ENCODE data around the gene FEM1A. TPM values are rescaled to one million over a fixed set of nuclear protein-coding genes. Genes with fewer than 3 reads are reported as not detected.

Gene FEM1A
- total and polyA plus RNA-seq, 10 of the 15 experiments (the other 5 are each of a cell fraction or from before 2014, with no cell fraction given), result 0.27 to 17.4 (median 3.8) TPM

DNA sequence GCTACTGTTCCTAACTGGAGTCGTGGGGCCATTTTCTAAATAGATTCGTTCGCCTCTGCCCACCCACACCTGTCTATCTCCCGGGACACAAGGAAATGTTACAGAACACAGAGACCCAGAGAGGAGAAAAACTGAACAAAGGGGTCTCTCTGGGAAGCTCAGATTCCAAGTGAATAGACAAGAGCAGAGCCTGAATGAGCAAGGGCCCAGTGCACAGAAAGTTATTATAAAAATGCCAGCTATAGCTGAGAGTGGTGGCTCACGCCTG, 27.2 kb upstream of the FEM1A start:
- no peaks in the 10 kb centered on the region for H3K36me3 ChIP-seq (ENCODE audit: control insufficient read depth in 2 of 2, insufficient read depth in 2 of 2, low read length in 1 of 2)
- no peaks in the 10 kb centered on the region for H3K9me3 ChIP-seq (replicated peaks; ENCODE audit: control insufficient read depth, insufficient read depth, low read length)
- no TSS peak for BruUV-seq (replicated peaks)
- no peak for ATAC-seq
- H3K27me3 ChIP-seq (replicated peaks in 1 of 2; ENCODE audit: control insufficient read depth in 2 of 2, insufficient read depth in 2 of 2, low read length in 1 of 2), result peaks cover 0 to 1% of the 10 kb centered on the region in 2 experiments; a peak in 3 of 4 replicates
- H4K20me1 ChIP-seq (ENCODE audit: control insufficient read depth, insufficient read depth), result no peaks in the 10 kb centered on the region; the same call in 1 of the 2 replicates
- no peak for FAIRE-seq
- H3K79me2 ChIP-seq (ENCODE audit: control insufficient read depth, insufficient read depth, low read length), result no peaks in the 10 kb centered on the region
- ChIA-PET CTCF (interaction anchor here (0.8 to 1.5 kb wide), 3 partner anchors 9 to 27 kb away, joined by 3 read pairs; partner anchors contain the start of gene FEM1A), SMC1A (ENCODE audit: uncharacterized antibody, unreplicated experiment) (interaction anchor here (1.2 kb wide), 1 partner anchor 11 kb away, joined by 3 read pairs; no protein-coding TSS in a partner anchor), RAD21 (ENCODE audit: unreplicated experiment) (interaction anchor here (0.7 kb wide), 1 partner anchor 687 kb away, joined by 3 read pairs; no protein-coding TSS in a partner anchor), POLR2A (no interaction called here)
- H3K9ac ChIP-seq (ENCODE audit: control insufficient read depth, insufficient read depth, low read length), result no peak overlapping the region
- TF ChIP-seq BACH1 (IDR thresholded peaks at IDR 0.05; ENCODE audit: borderline replicate concordance) (no peak), IKZF2 (IDR thresholded peaks at IDR 0.05) (no peak), SMAD1 (IDR thresholded peaks at IDR 0.05; ENCODE audit: low read depth, partially characterized antibody) (no peak), NBN (IDR thresholded peaks at IDR 0.05) (no peak), IKZF1 (conservative IDR thresholded peaks at IDR 0.05) (no peak), PAX5 (IDR thresholded peaks at IDR 0.05; ENCODE audit: borderline replicate concordance, low read depth, low read length) (no peak)
- TF ChIP-seq, protein P1, sequence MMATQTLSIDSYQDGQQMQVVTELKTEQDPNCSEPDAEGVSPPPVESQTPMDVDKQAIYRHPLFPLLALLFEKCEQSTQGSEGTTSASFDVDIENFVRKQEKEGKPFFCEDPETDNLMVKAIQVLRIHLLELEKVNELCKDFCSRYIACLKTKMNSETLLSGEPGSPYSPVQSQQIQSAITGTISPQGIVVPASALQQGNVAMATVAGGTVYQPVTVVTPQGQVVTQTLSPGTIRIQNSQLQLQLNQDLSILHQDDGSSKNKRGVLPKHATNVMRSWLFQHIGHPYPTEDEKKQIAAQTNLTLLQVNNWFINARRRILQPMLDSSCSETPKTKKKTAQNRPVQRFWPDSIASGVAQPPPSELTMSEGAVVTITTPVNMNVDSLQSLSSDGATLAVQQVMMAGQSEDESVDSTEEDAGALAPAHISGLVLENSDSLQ (IDR thresholded peaks at IDR 0.05), result no peak
- peaks cover 4% of the 10 kb centered on the region; the same call in 1 of the 2 replicates for H3K4me1 ChIP-seq (ENCODE audit: control insufficient read depth, insufficient read depth, low read length)
- 11% methylated on average over 5 of the region's 5 CpGs for WGBS (ENCODE audit: insufficient coverage, insufficient replicate concordance, low lambda C conversion rate, missing lambda C conversion rate)
- no peak overlapping the region for H3K4me2 ChIP-seq (ENCODE audit: control insufficient read depth, insufficient read depth)
- no peak overlapping the region for H3K27ac ChIP-seq (ENCODE audit: control insufficient read depth, insufficient read depth)
- intact Hi-C loops (cut with micrococcal nuclease; ENCODE audit: unreplicated experiment) (no loop called here), in situ Hi-C loops (cut with MboI) (no loop called here)
- no peak overlapping the region for H3K4me3 ChIP-seq
- DNase-seq (ENCODE audit: low read depth, low spot score), result no peak
- H2AFZ ChIP-seq (ENCODE audit: control insufficient read depth, low read depth, low read length), result no peak overlapping the region

Measured in GM12878 (cell line).